Epithelial cell of proximal tubule (primary cell): ENCODE results near the gene HNMT. TPM values are rescaled to one million over a fixed set of nuclear protein-coding genes. Genes with fewer than 3 reads are reported as not detected.
A peak's percentile ranks its signal among the peaks of the same experiment; 100 is the strongest.

Experiments used
- DNase-seq: peaks from one replicate; pipeline ENCODE4 v3.0.0-alpha.2; 2011; ENCODE audit warnings: low read depth
- H3K4me3 ChIP-seq: 2 replicates; pipeline ENCODE4 v1.5.1; 2011; ENCODE audit warnings: low read depth, mild to moderate bottlenecking, low read length
- CTCF ChIP-seq: conservative IDR thresholded peaks from 2 replicates; pipeline ENCODE4 v1.5.1; 2012; ENCODE audit warnings: low read depth, mild to moderate bottlenecking, low read length
- total RNA-seq: library from RNA; depleted of rRNA; stranded (reverse); fragments of >200 nt; gene quantifications from 2 replicates; pipeline ENCODE4 v1.2.3, GENCODE V29; 2015

Gene HNMT
- total RNA-seq, 1 donor from 2014 or later: 22.9 TPM

- DNase-seq: no peak
- no peak for TF ChIP-seq CTCF
- H3K4me3 ChIP-seq: no peak overlapping the region
Measured at GRCh38 chr2:137944714-137945113, 19.6 kb upstream of the HNMT start.

DNA sequence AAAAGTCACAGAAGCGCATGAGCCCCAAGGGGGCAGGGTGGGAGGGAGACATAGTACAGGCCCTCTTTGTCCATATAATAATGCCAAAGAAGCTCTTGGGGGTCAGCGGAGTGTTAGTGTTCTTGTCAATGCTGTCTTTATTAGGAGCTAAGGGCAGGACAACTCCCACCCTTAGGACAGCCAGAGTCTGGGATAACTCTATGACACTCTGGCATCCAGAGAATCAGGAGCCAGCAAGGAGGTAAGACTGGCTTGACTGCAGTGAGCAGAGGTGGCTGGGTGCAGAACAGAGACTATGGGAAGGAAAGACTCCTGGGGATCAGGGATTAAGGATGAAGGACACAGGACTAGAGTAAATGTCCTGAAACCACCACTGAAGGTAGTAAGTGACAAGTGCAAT is 19.0 kb upstream of the HNMT start:
- TF ChIP-seq CTCF: no peak
- DNase-seq: no peak

GRCh38 chr2:137946227-137946626 is 18.0 kb upstream of the HNMT start:
- DNase-seq: no peak
- no peak for TF ChIP-seq CTCF
- H3K4me3 ChIP-seq: no peak overlapping the region

More for the DNA sequence above, 19.0 kb upstream of the HNMT start:
- no peak overlapping the region for H3K4me3 ChIP-seq

GRCh38 chr2:137947032-137947727 is 17.1 kb upstream of the HNMT start:
- no peak overlapping the region for H3K4me3 ChIP-seq
- no peak for TF ChIP-seq CTCF
- no peak for DNase-seq

DNA sequence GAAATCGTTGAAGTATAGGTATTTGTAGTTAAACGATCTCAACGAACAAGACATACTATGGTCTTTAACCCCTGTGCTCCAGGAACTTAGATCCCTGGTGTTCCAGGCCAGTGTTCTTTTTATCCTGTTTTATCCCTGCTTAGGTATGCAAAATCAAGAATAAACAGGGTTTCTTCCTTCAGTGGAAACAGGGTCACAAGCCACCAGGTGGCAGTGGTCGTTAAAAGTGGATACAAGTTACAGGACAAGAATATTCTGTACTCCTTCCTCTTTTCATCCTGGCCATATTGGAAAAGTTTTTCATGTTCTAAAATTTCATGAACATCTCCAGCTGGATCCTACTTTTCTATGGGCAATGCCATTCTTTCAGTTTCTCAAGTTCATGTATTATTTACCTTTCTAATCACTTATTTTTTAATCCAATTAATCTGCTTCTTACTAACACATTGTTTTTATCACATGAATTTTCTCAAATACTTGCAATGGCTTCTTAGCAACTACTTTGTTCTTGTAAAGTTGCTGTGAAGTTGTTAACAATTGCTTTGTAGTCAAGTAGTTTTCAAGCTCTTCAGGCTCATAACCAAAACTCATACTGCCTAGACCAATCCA is 16.4 kb upstream of the HNMT start:
- no peak overlapping the region for H3K4me3 ChIP-seq
- peak; percentile 79 for TF ChIP-seq CTCF
- no peak for DNase-seq

DNA sequence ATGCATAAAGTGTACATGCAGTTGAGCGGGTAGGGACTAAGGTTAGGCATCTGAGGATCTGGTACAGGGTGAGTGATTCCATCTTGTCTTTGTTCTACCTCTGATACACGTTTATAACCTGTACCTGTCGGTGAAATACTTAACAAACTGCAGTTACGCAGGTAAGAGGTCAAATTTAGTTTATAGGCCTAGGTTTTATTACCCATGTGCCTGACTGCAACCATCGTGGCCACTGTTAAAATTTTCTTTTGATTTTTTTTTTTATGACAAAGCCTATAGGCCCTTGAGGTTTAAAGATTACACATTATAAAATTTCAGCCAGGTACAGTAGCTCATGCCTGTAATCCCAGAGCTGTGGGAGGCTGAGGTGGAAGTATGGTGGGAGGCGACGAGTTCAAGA is 15.4 kb upstream of the HNMT start:
- DNase-seq: no peak
- H3K4me3 ChIP-seq: no peak overlapping the region
- TF ChIP-seq CTCF: no peak

GRCh38 chr2:137950238-137950637 is 14.0 kb upstream of the HNMT start:
- TF ChIP-seq CTCF: no peak
- DNase-seq: no peak
- H3K4me3 ChIP-seq: no peak overlapping the region
